Glutamatergic neuron (in vitro differentiated cells): ENCODE measurements around the gene LRFN4. TPM values are rescaled to one million over a fixed set of nuclear protein-coding genes. Genes with fewer than 3 reads are reported as not detected.
A peak's percentile ranks its signal among the peaks of the same experiment; 100 is the strongest.

Experiments
- DNase-seq: peaks from one replicate; pipeline ENCODE4 v3.0.0; 2022
- H3K27ac Mint-ChIP-seq: one replicate; pipeline ENCODE4 v1.8.0; 2020; ENCODE audit warnings: mild to moderate bottlenecking, mixed read lengths, inconsistent platforms; ENCODE audit not compliant: unreplicated experiment
- H3K27me3 Mint-ChIP-seq: one replicate; pipeline ENCODE4 v1.8.0; 2020; ENCODE audit warnings: mild to moderate bottlenecking, moderate library complexity, mixed read lengths, inconsistent platforms; ENCODE audit not compliant: unreplicated experiment
- H3K36me3 Mint-ChIP-seq: one replicate; pipeline ENCODE4 v1.8.0; 2020; ENCODE audit warnings: mild to moderate bottlenecking, mixed read lengths, inconsistent platforms; ENCODE audit not compliant: unreplicated experiment
- H3K4me1 Mint-ChIP-seq: one replicate; pipeline ENCODE4 v1.8.0; 2020; ENCODE audit warnings: mild to moderate bottlenecking, low read depth, mixed read lengths, inconsistent platforms; ENCODE audit not compliant: unreplicated experiment
- H3K4me3 Mint-ChIP-seq: one replicate; pipeline ENCODE4 v1.8.0; 2020; ENCODE audit warnings: mild to moderate bottlenecking, mixed read lengths, inconsistent platforms; ENCODE audit not compliant: unreplicated experiment
- H3K9me3 Mint-ChIP-seq: one replicate; pipeline ENCODE4 v1.8.0; 2020; ENCODE audit warnings: mild to moderate bottlenecking, moderate library complexity, mixed read lengths, inconsistent platforms; ENCODE audit not compliant: unreplicated experiment
- CTCF ChIP-seq: fragments of 200-600 bp; sonication (generic); IDR thresholded peaks from one replicate; pipeline ENCODE4 v1.5.0; 2021; ENCODE audit not compliant: partially characterized antibody, unreplicated experiment
- total RNA-seq: library from RNA; stranded (reverse); fragmentation: NEBNext Ultra II Directional; extraction: Animal tissue kit (Norgen Biotek cat#: 25700); gene quantifications from one replicate; pipeline ENCODE4 v1.2.1, GENCODE V29; 2021; ENCODE audit not compliant: unreplicated experiment

The LRFN4 gene
- total RNA-seq, 1 donor from 2014 or later: 67.1 TPM

DNA sequence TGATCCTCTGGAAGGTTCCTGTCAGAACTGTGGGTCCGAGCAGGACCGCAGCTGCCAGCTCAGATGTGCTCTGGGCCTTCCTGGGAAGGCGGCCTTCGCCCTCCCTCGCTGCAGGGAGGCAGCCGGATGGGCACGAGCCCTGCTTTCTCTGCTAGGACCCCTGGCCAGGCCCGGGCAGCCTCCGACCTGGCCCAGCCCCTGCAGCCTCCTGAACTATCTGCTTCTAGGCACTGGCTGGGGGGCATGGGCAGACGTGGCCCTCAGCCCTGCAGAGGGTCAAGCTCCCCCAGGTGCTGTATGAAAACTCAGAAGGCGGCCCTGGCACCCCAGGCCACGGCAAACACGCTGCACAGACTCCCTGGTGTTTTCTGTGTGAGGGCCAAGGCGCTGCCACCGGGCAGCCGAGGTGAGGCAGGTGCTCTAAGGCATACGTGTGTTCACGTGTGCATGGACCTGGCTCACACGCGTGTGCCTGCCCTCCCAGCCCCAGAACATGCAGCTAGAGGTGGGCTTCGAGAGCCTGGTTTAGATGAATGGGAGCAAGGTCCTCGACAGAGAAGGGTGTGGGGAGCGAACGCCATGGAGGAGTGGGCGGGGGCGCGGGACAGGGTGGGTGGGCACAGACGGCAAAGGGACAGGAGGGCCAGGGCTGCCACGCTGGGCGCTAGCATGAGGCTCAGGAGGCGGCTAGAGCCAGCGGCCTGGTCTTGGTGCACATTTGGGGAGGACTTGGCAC, 4.3 kb downstream of the LRFN4 start:
- Mint-ChIP-seq H3K4me3 (no peak overlapping the region), H3K4me1 (peaks cover 2% of the 10 kb centered on the region), H3K27me3 (peaks cover 5% of the 10 kb centered on the region), H3K27ac (no peak overlapping the region), H3K36me3 (no peaks in the 10 kb centered on the region), H3K9me3 (peaks cover 1% of the 10 kb centered on the region)
- no peak for TF ChIP-seq CTCF
- no peak for DNase-seq

DNA sequence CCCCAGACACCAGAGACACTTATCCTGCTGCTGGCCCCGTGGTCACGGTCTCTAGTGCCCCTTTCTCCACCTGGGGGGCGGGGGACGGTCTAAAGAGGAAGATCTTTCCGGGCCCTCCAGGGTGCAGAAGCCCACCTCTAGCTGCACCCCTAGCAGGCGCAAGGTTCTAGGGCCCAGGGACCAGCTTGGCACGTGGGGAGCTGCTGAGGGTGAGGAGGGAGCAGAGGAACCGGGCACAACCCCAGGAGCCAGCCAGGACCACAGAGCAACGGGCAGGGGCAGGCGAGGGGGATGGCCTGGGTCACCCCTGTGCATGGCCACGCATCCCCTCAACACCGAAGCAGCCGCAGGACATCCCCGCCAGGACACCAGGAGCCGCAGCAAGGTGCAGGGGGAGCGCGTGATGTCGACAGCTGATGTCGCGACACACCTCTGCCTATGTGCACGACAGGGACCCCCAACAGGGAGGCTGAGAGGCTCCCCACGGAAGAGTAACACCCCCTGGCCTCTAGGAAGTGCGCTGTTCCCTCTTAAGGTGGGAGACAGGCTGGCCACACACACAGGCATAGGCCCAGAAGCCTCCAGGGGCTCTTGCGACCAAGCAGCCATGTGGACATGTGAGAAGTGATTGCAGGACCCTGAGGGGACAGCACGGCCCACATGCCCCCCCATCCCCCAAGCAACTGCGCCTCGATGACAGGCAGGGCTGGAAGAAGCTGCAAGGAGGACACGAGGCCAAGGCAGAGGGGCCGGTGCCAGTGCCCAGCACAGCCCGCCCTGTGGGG, 5.1 kb downstream of the LRFN4 start:
- Mint-ChIP-seq H3K9me3 (peaks cover 4% of the 10 kb centered on the region), H3K4me3 (no peak overlapping the region), H3K27ac (no peak overlapping the region), H3K4me1 (peaks cover 2% of the 10 kb centered on the region), H3K36me3 (no peaks in the 10 kb centered on the region), H3K27me3 (peaks cover 4% of the 10 kb centered on the region)
- no peak for TF ChIP-seq CTCF
- DNase-seq: peak; percentile 13

- Mint-ChIP-seq H3K4me3 (no peak overlapping the region), H3K27ac (no peak overlapping the region), H3K27me3 (peaks cover 4% of the 10 kb centered on the region), H3K9me3 (peaks cover 2% of the 10 kb centered on the region), H3K36me3 (no peaks in the 10 kb centered on the region), H3K4me1 (peaks cover 2% of the 10 kb centered on the region)
- no peak for TF ChIP-seq CTCF
- peak; percentile 29 for DNase-seq
These were observed 5.7 kb downstream of the LRFN4 start for GRCh38 chr11:66862559-66863037.

DNA sequence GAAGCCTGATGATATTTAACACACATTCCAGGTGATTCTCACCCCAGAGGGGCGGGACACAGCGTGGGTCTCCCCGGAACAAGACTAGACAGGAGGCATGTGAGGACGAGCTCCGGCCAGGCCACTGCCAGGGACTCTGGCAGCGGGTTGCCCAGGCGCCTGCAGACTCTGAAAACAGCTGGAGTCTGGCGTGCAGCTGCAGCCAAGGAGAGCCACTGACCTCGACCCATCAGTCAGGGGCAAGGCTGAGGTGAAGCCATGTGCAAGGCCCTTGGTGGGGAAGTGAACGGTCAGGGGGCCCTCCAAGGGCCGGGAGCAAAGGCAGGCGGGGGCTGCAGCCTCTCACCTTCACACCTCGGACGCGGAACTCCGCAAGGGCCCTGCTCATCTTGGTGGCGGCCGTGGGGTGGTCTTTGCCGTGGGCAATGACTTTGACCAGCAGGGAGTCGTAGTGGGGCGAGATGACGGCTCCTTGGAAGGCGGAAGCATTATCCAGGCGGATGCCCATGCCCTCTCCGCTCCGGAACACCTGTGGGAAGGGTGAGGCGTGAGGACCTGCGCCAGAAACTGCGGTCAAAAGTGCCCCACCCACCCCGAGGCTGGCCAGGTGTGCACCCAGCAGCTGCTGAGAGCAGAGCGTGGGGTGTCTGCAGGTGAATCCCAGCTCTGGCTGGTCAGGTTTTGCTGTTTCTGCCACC, 6.7 kb downstream of the LRFN4 start:
- TF ChIP-seq CTCF: no peak
- H3K4me1 Mint-ChIP-seq: peaks cover 5% of the 10 kb centered on the region
- DNase-seq: no peak
- H3K4me3 Mint-ChIP-seq: no peak overlapping the region
- peaks cover 3% of the 10 kb centered on the region for H3K36me3 Mint-ChIP-seq
- H3K27ac Mint-ChIP-seq: no peak overlapping the region
- peaks cover 2% of the 10 kb centered on the region for H3K9me3 Mint-ChIP-seq
- H3K27me3 Mint-ChIP-seq: peaks cover 4% of the 10 kb centered on the region
